IMR-90 (cell line): ENCODE data around the gene C12orf54. TPM values are rescaled to one million over a fixed set of nuclear protein-coding genes. Genes with fewer than 3 reads are reported as not detected.

ENCODE experiments used
- ATAC-seq: fragments of 200-7000 bp; cut with Tn5 transposase; 2 replicates; pipeline ENCODE4 v1.9.1; 2020; ENCODE audit warnings: low read depth, mild to moderate bottlenecking, moderate library complexity
- BruUV-seq: library from RNA; stranded (reverse); fragments of 400-500 nt; replicated peaks from 2 replicates; lab custom pipeline; 2021; lab: Mats Ljungman, UMichigan
- CTCF ChIA-PET: fragments of 300-600 bp; formaldehyde crosslinking; extraction: SDS; loops from one replicate; lab custom pipeline; 2021; ENCODE audit warnings: antibody characterized with exemption; lab: Yijun Ruan, JAX
- POLR2A ChIA-PET: fragments of 300-600 bp; sonication (Branson Sonifier 250); formaldehyde crosslinking; loops from one replicate; lab custom pipeline; 2022; ENCODE audit warnings: antibody characterized with exemption; ENCODE audit not compliant: unreplicated experiment; lab: Charles Lee
- DNase-seq: peaks from one replicate; pipeline ENCODE4 v3.0.0; 2013
- H2AFZ ChIP-seq: replicated peaks from 2 replicates; pipeline ENCODE3; 2013; ENCODE audit warnings: low read length, mild to moderate bottlenecking; ENCODE audit not compliant: poor library complexity
- H2AK5ac ChIP-seq: 2 replicates; pipeline ENCODE4 v1.6.1; 2013; ENCODE audit warnings: low read depth, low read length, inconsistent platforms
- H2AK9ac ChIP-seq: replicated peaks from 2 replicates; pipeline ENCODE3; 2013; ENCODE audit warnings: mild to moderate bottlenecking, low read depth, low read length, moderate library complexity; ENCODE audit not compliant: poor library complexity
- H2BK120ac ChIP-seq: 2 replicates; pipeline ENCODE4 v1.6.1; 2013; ENCODE audit warnings: low read depth, low read length, inconsistent platforms
- H2BK15ac ChIP-seq: 3 replicates; pipeline ENCODE4 v1.6.1; 2013; ENCODE audit warnings: low read depth, low read length, inconsistent platforms
- H2BK20ac ChIP-seq: 2 replicates; pipeline ENCODE4 v1.6.1; 2013; ENCODE audit warnings: low read depth, mild to moderate bottlenecking, inconsistent platforms, low read length, moderate library complexity
- H2BK5ac ChIP-seq: 2 replicates; pipeline ENCODE4 v1.6.1; 2013; ENCODE audit warnings: mild to moderate bottlenecking, low read depth, low read length, inconsistent platforms; ENCODE audit not compliant: poor library complexity, severe bottlenecking
- H3K14ac ChIP-seq: replicated peaks from 2 replicates; pipeline ENCODE4 v1.6.1; 2013; ENCODE audit warnings: low read depth, low read length, inconsistent platforms
- H3K18ac ChIP-seq: 2 replicates; pipeline ENCODE4 v1.6.1; 2013; ENCODE audit warnings: low read depth, low read length, control low read depth
- H3K23ac ChIP-seq: 2 replicates; pipeline ENCODE4 v1.6.1; 2013; ENCODE audit warnings: low read depth, low read length, inconsistent platforms
- H3K27ac ChIP-seq: 2 replicates; pipeline ENCODE4 v1.5.1; 2013; ENCODE audit warnings: mild to moderate bottlenecking, control low read depth, low read length; ENCODE audit not compliant: insufficient read depth
- H3K27me3 ChIP-seq: 2 replicates; pipeline ENCODE4 v1.6.1; 2013; ENCODE audit warnings: low read length; ENCODE audit not compliant: control insufficient read depth, insufficient read depth
- H3K36me3 ChIP-seq: 2 replicates; pipeline ENCODE4 v1.6.1; 2013; ENCODE audit warnings: low read length, mixed read lengths; ENCODE audit not compliant: control insufficient read depth, insufficient read depth
- H3K4ac ChIP-seq: 2 replicates; pipeline ENCODE4 v1.6.1; 2013; ENCODE audit warnings: low read depth, low read length, inconsistent platforms
- H3K4me1 ChIP-seq: 2 replicates; pipeline ENCODE4 v1.6.1; 2013; ENCODE audit warnings: low read length, mixed read lengths; ENCODE audit not compliant: control insufficient read depth, insufficient read depth
- H3K4me2 ChIP-seq: 2 replicates; pipeline ENCODE4 v1.6.1; 2013; ENCODE audit warnings: low read depth, mild to moderate bottlenecking, control low read depth, low read length, moderate library complexity
- H3K4me3 ChIP-seq: 2 replicates; pipeline ENCODE4 v1.5.1; 2013; ENCODE audit warnings: low read depth, mild to moderate bottlenecking, control low read depth, low read length, moderate library complexity; ENCODE audit not compliant: insufficient read depth
- H3K56ac ChIP-seq: 2 replicates; pipeline ENCODE4 v1.6.1; 2013; ENCODE audit warnings: low read length, inconsistent platforms; ENCODE audit not compliant: insufficient read depth; ENCODE audit errors: extremely low read depth
- H3K79me1 ChIP-seq, 2 experiments: 2 replicates each; pipeline ENCODE4 v1.6.1; 2013; ENCODE audit warnings: low read length in 2 of 2, inconsistent platforms in 1 of 2, low read depth in 1 of 2
- H3K9ac ChIP-seq: 2 replicates; pipeline ENCODE4 v1.6.1; 2013; ENCODE audit warnings: low read depth, low read length, control low read depth
- H3K9me1 ChIP-seq: 2 replicates; pipeline ENCODE4 v1.6.1; 2013; ENCODE audit warnings: low read length, inconsistent platforms; ENCODE audit not compliant: insufficient read depth
- H3K9me3 ChIP-seq: 2 replicates; pipeline ENCODE4 v1.6.1; 2013; ENCODE audit warnings: low read length; ENCODE audit not compliant: control insufficient read depth, insufficient read depth
- H4K20me1 ChIP-seq: 2 replicates; pipeline ENCODE4 v1.6.1; 2013; ENCODE audit warnings: low read length, inconsistent platforms; ENCODE audit not compliant: insufficient read depth
- H4K5ac ChIP-seq: 2 replicates; pipeline ENCODE4 v1.6.1; 2013; ENCODE audit warnings: mild to moderate bottlenecking, low read depth, low read length, control low read depth
- H4K8ac ChIP-seq, 2 experiments: 2 replicates each; pipeline ENCODE4 v1.6.1; 2013; ENCODE audit warnings: low read depth in 2 of 2, low read length in 2 of 2, control low read depth in 1 of 2, inconsistent platforms in 1 of 2
- H4K91ac ChIP-seq: 2 replicates; pipeline ENCODE4 v1.6.1; 2013; ENCODE audit warnings: low read depth, low read length, inconsistent platforms; ENCODE audit not compliant: insufficient read depth
- BHLHE40 ChIP-seq: fragments of 150-350 bp; IDR thresholded peaks from 2 replicates; pipeline ENCODE4 v1.6.1; 2016; ENCODE audit warnings: mild to moderate bottlenecking, low read depth, low read length
- CEBPB ChIP-seq: IDR thresholded peaks from 2 replicates; pipeline ENCODE4 v1.6.1; 2012; ENCODE audit warnings: low read depth, low read length, improper control_type of control experiment
- CTCF ChIP-seq: conservative IDR thresholded peaks from 2 replicates; pipeline ENCODE4 v1.5.1; 2012; ENCODE audit warnings: mild to moderate bottlenecking, low read depth, low read length, improper control_type of control experiment
- FOS ChIP-seq: fragments of 150-350 bp; IDR thresholded peaks from 2 replicates; pipeline ENCODE4 v1.6.1; 2016; ENCODE audit warnings: low read depth, low read length
- MAFK ChIP-seq: IDR thresholded peaks from 2 replicates; pipeline ENCODE4 v1.6.1; 2012; ENCODE audit warnings: low read depth, low read length, improper control_type of control experiment
- MAZ ChIP-seq: IDR thresholded peaks from 2 replicates; pipeline ENCODE4 v1.6.1; 2012; ENCODE audit warnings: low read depth, mild to moderate bottlenecking, low read length, improper control_type of control experiment, moderate library complexity, borderline replicate concordance
- MXI1 ChIP-seq: IDR thresholded peaks from 2 replicates; pipeline ENCODE4 v1.6.1; 2012; ENCODE audit warnings: low read depth, mild to moderate bottlenecking, low read length, moderate library complexity, borderline replicate concordance
- NFE2L2 ChIP-seq: fragments of 150-350 bp; IDR thresholded peaks from 2 replicates; pipeline ENCODE4 v1.6.1; 2016; ENCODE audit warnings: low read depth, mild to moderate bottlenecking, low read length
- POLR2A ChIP-seq: IDR thresholded peaks from 2 replicates; pipeline ENCODE4 v1.6.1; 2012; ENCODE audit warnings: mild to moderate bottlenecking, low read depth, low read length
- RAD21 ChIP-seq: IDR thresholded peaks from 2 replicates; pipeline ENCODE4 v1.6.1; 2012; ENCODE audit warnings: low read length, improper control_type of control experiment
- RCOR1 ChIP-seq: IDR thresholded peaks from 2 replicates; pipeline ENCODE4 v1.6.1; 2012; ENCODE audit warnings: mild to moderate bottlenecking, low read length, improper control_type of control experiment; ENCODE audit not compliant: insufficient replicate concordance
- RFX5 ChIP-seq: IDR thresholded peaks from 2 replicates; pipeline ENCODE4 v1.8.0; 2012; ENCODE audit warnings: low read depth, mild to moderate bottlenecking, low read length, moderate library complexity
- SMC3 ChIP-seq: fragments of 150-350 bp; IDR thresholded peaks from 2 replicates; pipeline ENCODE4 v1.6.1; 2016; ENCODE audit warnings: low read depth, mild to moderate bottlenecking, antibody characterized with exemption, low read length, moderate library complexity
- WGBS, 2 experiments: methylation state at CpG; one replicate each; pipeline versions ENCODE4 v1.1.5 to v1.1.7; 2013; ENCODE audit warnings: missing lambda C conversion rate in 2 of 2; ENCODE audit not compliant: insufficient read length in 1 of 2; ENCODE audit errors: extremely low coverage in 2 of 2; 5-methylcytosine and 5-hydroxymethylcytosine counted together
- dilution Hi-C: fragments of 300-500 bp; cut with HindIII; formaldehyde crosslinking; loops from one replicate; pipeline ENCODE4 v1.14.3; 2018; ENCODE audit warnings: low sequenced_read_pairs; ENCODE audit not compliant: unreplicated experiment
- in situ Hi-C: fragments of 300-500 bp; cut with MboI; formaldehyde crosslinking; loops from 3 replicates; pipeline ENCODE4 v1.14.3; 2019; ENCODE audit warnings: low sequenced_read_pairs, inconsistent platforms, mixed read lengths
- intact Hi-C: fragments of 100-400 bp; cut with micrococcal nuclease; formaldehyde crosslinking; loops from 2 replicates; pipeline ENCODE4 v1.10.0; 2022
- polyA plus RNA-seq, 3 experiments: library from polyadenylated mRNA; depleted of rRNA; stranded (reverse); fragments of >200 nt; gene quantifications; 2 replicates each; pipeline ENCODE4 v1.2.3, GENCODE V29; 2012; ENCODE audit warnings: low replicate concordance in 1 of 3
- total RNA-seq: library from RNA; depleted of rRNA; stranded (reverse); fragments of >200 nt; gene quantifications from 2 replicates; pipeline ENCODE4 v1.2.3, GENCODE V29; 2012

Gene C12orf54
- total and polyA plus RNA-seq, 2 of the 4 experiments (the other 2 are of a cell fraction), result not detected

GRCh38 chr12:48512855-48513254, 30.6 kb downstream of the C12orf54 start:
- Histone ChIP-seq H4K20me1 (no peaks in the 10 kb centered on the region), H3K79me1 (no peaks in the 10 kb centered on the region), H3K9ac (no peak overlapping the region), H3K9me3 (no peaks in the 10 kb centered on the region), H3K23ac (no peak overlapping the region), H3K36me3 (no peaks in the 10 kb centered on the region), H4K8ac (no peak overlapping the region), H2BK120ac (no peak overlapping the region), H3K4me3 (no peak overlapping the region), H2BK15ac (no peak overlapping the region), H3K4me1 (no peaks in the 10 kb centered on the region), H4K5ac (no peak overlapping the region), H3K4ac (no peak overlapping the region), H4K91ac (no peak overlapping the region), H2BK5ac (no peak overlapping the region), H2AFZ (no peak overlapping the region), H3K56ac (no peak overlapping the region), H3K18ac (no peak overlapping the region), H3K9me1 (no peaks in the 10 kb centered on the region), H2AK5ac (no peak overlapping the region), H2AK9ac (no peak overlapping the region), H2BK20ac (no peak overlapping the region), H3K27me3 (no peaks in the 10 kb centered on the region), H3K27ac (no peak overlapping the region), H3K4me2 (no peak overlapping the region), H3K14ac (no peak overlapping the region)
- no TSS peak for BruUV-seq
- no peak for TF ChIP-seq RCOR1
- TF ChIP-seq FOS, result no peak
- TF ChIP-seq BHLHE40, result no peak
- TF ChIP-seq MAFK, result no peak
- no peak for TF ChIP-seq RAD21
- TF ChIP-seq NFE2L2, result no peak
- TF ChIP-seq POLR2A, result no peak
- no peak for TF ChIP-seq MAZ
- no peak for TF ChIP-seq CTCF
- no peak for TF ChIP-seq CEBPB
- no peak for TF ChIP-seq SMC3
- no peak for TF ChIP-seq RFX5
- TF ChIP-seq MXI1, result no peak
- dilution Hi-C loops (no loop called here), intact Hi-C loops (no loop called here), in situ Hi-C loops (no loop called here)
- CTCF ChIA-PET, result no interaction called here
- DNase-seq (no peak), ATAC-seq (no peak)
- WGBS, 2 experiments, result 8% methylated on average over 2 of the region's 2 CpGs; no CpG with 5 or more reads in 1 of the 2 experiments
- POLR2A ChIA-PET, result no interaction called here
